T-helper 1 cell treated with Interleukin-12 subunit alpha and Interleukin-12 subunit beta and Interleukin-4 antibody, amounts not matched to agents 30 ng/mL and 1 ng/mL, for 36 hours (primary cell): Measurements from ENCODE around the gene CCDC73. TPM values are rescaled to one million over a fixed set of nuclear protein-coding genes. Genes with fewer than 3 reads are reported as not detected.

Experiments
- total RNA-seq: library from RNA; stranded (reverse); gene quantifications from 2 replicates; pipeline ENCODE4 v1.2.3, GENCODE V29; 2022

The CCDC73 gene
- total RNA-seq, 1 donor from 2014 or later: not detected

Other genes with a start within 250 kb of the CCDC73 start
- 196 and 212 TPM in 2 replicates for gene EIF3M, start 210.8 kb downstream of the CCDC73 start, total RNA-seq
- gene PRRG4, start 35.3 kb upstream of the CCDC73 start, total RNA-seq: 0.63 and 0.74 TPM in 2 replicates
- 13.3 and 13.6 TPM in 2 replicates for gene QSER1, start 98.1 kb upstream of the CCDC73 start, total RNA-seq
- 0.46 and 0.54 TPM in 2 replicates for gene DEPDC7, start 221.2 kb upstream of the CCDC73 start, total RNA-seq
- gene TCP11L1, start 244.9 kb upstream of the CCDC73 start, total RNA-seq: 13.8 and 14.3 TPM in 2 replicates